Middle frontal gyrus (tissue), 1 donor: ENCODE results near the gene BRD7.

ENCODE experiments used
- DNase-seq: peaks from one replicate; pipeline ENCODE4 v3.0.0-alpha.2; 2015; ENCODE audit warnings: low spot score; ENCODE audit errors: extremely low spot score

BRD7 gene

DNA sequence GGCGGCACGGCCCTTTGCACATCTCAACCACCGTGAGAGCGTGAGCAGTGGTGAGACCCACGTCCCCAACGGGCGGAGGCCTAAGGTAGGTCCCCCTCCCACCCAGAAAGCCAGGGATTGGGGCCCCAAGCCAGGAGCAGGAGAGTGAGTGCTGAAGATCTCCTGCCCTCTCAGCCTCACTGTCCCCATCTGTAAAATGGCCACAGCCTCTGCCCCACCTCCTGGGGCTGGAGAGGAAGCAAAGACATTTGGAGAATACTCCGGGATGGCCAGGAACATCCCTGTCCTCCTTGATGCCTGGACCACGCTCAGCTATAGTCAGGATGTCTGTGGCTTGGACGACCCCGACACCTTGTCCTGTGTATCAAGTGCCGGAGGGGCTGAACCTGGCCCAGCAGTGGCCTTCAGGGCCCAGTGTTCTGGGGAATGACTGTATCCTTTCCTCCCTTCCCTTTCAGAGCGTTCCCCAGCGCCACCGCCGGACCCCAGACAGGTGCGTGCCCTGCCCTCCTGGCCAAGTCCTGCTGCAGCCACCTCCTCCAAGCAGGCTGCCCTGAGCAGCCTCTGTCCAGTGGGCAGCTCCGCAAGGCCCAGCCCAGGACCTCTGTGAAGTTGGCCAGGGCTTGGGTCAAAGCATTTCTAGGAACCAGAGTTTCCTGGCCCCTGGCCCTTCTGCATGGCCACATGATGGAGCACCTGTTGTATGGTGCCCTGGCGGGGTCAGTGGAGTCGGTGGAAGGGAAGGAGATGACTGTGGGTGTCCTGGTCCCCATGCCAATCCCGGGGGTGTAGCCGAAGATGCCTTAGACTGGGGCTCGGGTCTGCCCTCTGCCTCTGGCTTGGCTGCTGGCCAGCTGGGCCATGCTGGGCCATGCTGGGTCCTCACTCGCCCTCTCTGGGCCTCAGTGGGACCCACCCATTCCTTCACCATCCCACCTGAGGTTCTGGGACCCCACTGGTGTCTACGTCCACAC is 64.0 kb downstream of the BRD7 start:
- no peak for DNase-seq

DNA sequence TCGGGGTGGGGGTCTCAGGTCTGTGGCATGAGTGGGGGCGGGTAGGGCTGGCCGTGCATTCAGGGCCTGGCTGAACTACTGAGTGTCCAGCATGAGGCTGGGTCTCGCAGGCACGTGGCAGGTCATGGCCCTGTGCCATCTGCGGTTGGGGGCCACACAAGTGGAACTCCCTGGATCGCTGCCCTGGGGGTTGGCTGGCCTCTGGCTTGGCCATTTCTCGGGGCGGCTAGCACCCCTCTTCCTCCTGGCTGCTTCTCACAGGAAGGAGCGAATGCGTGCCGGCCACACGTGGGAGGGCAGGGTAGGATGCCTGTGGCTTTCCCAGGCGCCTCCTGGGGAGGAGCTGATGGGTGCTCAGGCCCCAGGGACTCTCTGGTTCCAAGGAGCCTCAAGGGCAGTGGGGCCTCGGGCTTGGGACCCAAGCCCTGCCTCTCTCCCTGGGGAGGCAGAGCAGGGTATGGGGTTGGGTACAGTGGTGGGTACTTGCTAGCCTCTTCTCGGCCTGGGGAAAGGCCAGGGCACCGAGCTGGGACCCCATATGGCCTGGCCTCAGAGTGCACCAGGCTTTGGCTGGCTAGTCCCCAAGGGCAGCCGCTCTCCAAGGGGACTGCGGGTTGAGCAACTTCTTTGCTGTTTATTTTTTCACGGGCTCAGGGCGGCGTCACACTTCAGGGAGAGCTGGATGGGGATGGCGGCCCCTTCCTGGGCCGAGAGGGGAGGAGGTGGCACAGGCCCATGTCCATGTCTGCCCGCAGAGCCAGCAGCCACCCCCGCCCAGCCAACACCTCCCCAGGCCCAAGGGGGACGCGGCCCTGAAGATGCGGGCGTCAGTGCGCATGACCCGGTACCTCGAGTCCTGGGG is 65.0 kb downstream of the BRD7 start:
- DNase-seq: no peak

GRCh38 chr16:50303041-50303604 is 65.7 kb downstream of the BRD7 start:
- no peak for DNase-seq

- DNase-seq: no peak
These were observed 66.2 kb downstream of the BRD7 start for GRCh38 chr16:50302472-50303005.

GRCh38 chr16:50301626-50302471 is 66.9 kb downstream of the BRD7 start:
- no peak for DNase-seq

- no peak for DNase-seq
These were observed 67.7 kb downstream of the BRD7 start for GRCh38 chr16:50300942-50301625.

DNA sequence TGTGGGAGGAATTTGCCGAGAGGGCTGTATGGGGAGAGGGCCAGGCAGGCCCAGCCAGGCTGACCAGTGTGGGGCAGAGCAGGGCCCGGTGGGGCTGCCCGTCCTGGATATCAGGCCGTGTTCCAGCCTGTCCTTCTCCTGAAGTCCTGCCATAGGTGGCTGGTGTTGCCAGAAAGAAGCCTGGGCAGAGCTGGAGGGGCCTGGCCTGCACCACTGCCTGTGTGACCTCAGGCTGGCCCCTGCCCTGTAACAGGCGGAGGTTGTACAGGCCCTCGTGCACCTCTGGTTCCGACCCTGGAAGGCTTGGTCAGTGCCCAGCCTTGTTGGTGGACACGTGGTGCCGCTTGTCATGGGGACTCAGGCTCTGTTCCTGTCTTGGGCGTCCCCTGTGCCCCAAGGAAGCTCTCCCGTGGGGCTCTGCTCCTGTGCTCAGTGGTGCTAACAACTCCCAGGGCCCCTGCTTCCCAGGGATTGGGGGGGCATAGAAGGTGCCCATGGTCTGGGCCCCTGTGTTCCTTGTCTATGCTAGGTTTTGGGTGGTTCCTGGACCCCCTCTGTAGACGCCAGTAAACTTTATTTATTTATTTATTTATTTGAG is 69.2 kb downstream of the BRD7 start:
- no peak for DNase-seq

- DNase-seq: no peak
These were observed 69.9 kb downstream of the BRD7 start for GRCh38 chr16:50298591-50299507.

DNA sequence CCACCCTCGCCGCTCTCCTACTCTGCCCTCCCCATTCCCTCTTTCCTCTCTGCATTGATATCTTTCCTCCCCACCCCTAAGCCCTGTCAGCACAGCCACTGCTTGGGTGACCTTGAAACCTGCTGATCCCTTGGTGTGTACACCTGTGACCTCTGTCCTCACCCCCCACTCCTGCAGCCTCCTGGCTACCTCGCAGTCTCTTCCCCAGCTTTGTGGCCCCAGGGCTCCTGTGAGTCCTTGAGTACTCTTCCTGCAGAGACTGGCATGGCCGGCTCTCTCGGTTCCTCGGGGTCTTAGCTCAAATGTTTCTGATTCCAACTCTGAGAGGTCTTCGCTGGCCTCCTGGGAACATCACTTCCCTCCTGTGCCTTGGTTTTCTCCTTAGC is 70.7 kb downstream of the BRD7 start:
- DNase-seq: no peak

- DNase-seq: no peak
These were observed 71.3 kb downstream of the BRD7 start for GRCh38 chr16:50297301-50298074.

DNA sequence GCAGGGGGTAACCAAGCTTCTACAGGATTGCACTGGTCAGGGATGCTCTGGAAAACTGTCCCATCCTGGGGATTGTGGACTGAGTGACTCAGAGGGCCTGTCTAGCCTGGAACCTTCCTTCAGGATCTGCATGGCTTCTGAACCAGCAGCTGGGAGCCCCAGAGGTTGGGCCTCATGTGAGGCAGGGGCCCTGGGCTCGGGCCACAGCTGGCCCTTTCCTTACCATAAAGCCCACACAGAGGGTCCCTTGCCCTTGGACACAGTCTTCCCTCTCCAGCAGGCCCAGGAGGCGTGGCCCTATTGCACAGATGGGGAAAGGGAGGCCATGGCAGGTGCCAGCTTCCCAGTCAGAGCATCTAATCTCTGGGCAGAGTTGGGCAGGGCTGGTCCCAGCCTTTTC is 72.0 kb downstream of the BRD7 start:
- DNase-seq: no peak

GRCh38 chr16:50295541-50296132 is 73.2 kb downstream of the BRD7 start:
- no peak for DNase-seq

DNA sequence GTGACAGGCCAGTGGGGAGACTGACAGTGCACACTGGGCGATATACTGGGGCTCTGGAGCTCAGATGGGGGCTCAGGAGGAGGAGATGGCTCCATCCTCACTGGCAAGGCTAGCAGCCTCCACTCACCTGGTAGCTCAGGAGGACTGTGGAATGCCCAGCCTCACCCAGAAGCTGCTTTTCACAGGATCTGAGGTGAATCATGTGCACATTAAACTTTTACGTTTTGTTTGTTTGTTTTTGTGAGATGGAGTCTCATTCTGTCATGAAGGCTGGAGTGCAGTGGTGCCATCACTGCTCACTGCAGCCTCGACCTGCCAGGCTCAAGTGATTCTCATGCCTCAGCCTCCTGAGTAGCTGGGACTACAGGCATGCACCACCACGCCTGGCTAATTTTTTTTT is 73.8 kb downstream of the BRD7 start:
- no peak for DNase-seq

GRCh38 chr16:50293994-50294855 is 74.6 kb downstream of the BRD7 start:
- DNase-seq: no peak

DNA sequence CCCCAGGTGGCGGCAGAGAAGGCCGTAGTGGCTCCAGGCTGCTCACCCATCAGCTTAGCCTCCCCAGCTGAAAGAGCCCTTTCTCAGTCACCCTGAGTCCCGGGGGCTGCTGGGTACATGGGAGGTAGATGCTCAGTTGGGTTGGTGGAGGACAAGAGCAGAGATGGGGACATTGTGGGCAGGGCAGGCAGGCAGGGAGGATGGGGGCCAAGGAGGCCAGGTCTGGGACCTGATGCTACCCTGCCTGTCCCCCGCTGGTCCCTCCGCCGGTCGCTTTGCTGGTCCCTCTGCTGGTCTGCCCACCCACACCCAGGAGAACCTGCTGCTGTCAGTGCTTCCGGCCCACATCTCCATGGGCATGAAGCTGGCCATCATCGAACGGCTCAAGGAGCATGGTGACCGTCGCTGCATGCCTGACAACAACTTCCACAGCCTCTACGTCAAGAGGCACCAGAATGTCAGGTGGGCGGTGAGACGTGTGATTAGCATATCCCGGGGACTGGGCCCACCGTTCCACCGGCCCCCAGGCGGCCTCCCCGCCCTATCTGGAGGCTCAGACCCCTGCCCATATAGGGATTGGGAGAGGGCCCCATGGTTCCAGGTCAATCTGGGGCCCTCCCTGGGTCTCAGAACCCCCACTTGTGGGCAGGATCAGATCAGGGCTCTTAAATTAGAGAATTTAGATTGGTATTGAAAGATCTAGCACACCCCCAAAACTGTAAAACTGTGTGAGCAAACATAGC is 75.6 kb downstream of the BRD7 start:
- DNase-seq: no peak

DNA sequence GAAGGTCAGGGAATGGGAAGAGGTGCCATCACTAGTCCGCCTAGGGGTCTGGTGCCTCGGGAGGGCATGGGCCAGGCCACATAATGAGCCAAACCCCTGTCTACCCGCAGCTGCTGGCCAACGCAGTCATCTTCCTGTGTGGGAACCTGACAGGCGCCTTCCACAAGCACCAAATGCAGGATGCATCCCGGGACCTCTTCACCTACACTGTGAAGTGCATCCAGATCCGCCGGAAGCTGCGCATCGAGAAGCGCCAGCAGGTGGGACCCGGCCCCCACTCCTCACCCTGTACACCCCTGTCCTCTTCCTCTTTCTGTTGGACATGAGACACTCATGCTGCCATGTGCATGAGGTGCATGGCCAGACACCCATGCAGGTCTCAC is 76.2 kb downstream of the BRD7 start:
- no peak for DNase-seq
